HG03575 (cell line): ENCODE measurements around the gene SLC44A4.
"Not testable (repeated sequence)": the region's sequence is repeated elsewhere in the genome, so short reads cannot be mapped to it uniquely, and the experiment has no call there.

Experiments used
- ATAC-seq: cut with Tn5 transposase; IDR thresholded peaks from one replicate; pipeline ENCODE4 v1.9.1; 2021; ENCODE audit not compliant: unreplicated experiment, insufficient number of reproducible peaks, low FRiP score; ENCODE audit errors: extremely low read depth

The SLC44A4 gene

DNA sequence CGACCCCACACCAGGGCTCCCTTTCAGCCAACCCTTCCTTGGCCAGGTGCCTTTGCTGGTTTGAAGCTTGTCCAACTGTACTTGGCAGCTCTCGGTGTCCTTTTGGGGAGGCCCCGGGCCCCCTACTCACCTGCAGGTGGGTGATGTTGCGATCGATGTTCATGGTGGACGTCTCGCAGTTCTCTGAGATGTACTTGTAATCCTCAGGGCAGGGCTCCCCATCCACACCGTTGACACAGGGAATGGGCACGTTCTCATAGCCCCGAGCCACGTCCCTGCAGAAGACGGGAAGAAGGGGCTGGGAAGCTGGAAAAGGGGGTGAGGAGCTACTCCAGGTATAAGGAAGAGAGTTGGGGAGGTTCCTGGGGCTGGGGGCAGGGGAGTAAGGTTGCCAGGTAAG, 4.9 kb upstream of the SLC44A4 start:
- ATAC-seq, result no peak

DNA sequence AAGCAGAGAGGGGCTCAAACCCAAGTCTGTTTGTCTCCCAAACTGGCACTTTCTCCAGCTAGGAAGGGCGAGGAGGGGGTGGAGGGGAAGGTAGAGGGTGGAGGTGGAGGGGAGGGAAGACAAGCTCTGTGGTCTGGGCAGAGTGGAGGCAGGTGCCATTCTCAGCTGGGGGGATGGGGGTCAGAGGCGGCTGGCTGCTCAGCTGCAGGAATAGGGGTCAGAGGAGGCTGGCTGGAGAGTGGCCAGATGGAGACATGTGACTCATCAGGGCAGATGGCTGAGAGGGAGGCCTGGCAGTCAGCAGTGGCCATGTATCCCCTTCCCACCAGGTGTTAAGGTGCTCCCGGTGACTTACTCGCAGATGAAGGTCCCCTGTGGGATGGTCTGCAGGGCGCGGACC, 3.5 kb upstream of the SLC44A4 start:
- no peak for ATAC-seq

DNA sequence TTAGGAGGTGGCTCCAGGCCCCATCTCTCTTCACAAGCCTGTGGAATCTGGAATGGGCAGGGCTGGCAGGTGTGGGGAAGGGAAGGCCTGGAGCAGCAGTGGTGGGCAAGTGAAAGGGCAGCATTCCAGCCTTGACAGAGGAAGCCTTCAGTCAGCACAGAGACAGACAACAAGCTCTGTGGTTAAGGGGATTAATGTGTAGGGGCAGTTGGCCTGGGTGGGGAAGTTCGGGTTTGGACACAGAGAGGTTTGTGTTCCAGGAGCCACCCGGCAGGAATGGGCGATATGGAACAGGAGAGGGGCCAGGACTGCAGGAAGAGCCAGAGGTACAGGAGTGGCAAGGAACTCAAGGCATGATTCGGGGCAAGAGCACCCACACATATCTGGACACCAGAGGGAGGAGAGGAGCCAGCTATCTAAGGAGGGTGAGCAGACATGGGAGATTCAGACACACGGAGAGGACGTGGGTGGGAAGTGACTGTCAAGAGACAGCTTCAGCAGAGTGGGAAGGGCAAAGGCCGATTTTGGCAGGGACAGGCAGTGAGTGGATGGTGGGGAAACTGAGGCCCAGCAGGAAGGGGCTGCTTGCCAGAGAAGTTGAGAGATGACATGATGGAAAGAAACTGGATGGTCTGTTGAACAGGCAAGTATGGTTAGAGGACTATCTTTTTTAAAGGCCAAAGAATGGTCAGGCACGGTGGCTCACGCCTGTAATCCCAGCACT, 2.5 kb upstream of the SLC44A4 start:
- no peak for ATAC-seq

DNA sequence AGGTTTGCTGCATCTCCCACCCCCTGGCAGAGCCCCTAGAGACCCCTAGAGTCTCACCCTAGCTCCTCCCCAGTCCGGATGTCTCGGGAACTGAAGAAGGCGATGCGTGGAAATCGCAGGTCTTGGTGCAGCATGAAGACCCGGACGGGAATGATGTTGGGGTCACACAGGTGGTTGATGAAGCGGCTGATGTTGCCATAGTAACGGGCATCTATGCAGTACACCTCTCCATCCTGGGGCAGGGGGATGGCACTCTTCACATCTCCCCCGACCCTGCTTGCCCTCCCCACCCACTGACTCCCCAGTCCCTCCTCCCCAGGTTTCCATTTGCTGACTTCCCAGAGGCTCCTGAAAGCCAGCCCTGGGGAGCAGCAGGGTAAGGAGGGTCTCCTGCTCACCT, 1.8 kb upstream of the SLC44A4 start:
- ATAC-seq, result no peak

DNA sequence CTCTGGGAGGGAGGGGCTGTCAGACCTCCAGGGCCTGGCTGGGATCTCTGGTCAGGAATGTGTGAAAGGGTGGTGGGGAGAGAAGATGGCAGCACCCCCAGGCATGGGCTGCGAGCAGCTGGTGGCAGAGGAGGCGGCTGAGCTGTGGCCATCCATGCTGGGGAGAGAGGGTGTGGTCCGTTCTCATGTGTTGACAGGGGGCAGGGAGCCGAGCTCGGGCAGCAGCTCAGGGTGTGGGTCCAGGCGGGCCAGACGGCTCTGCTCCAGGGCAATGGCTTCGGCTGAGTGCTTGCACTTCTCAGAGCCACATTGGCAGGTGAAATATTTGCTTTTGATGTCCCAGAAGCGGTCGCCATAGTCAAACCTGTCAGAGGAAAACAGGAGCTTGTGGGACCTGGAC, 1.1 kb upstream of the SLC44A4 start:
- ATAC-seq, result no peak

DNA sequence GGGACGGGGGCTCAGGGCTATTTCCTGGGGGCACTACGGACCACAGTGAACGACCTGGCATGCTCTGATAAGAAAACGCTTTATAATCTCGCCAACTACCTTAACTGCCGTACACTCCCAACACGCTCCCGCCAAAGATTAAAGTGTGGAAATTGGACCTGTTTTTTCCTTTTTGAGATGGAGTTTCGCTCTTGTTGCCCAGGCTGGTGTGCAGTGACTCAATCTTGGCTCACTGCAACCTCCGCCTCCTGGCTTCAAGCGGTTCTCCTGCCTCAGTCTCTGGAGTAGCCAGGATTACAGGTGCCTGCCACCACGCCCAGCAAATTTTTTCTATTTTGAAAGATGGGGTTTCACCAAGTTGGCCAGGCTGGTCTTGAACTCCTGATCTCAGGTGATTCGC, 346 bp upstream of the SLC44A4 start:
- no peak for ATAC-seq

DNA sequence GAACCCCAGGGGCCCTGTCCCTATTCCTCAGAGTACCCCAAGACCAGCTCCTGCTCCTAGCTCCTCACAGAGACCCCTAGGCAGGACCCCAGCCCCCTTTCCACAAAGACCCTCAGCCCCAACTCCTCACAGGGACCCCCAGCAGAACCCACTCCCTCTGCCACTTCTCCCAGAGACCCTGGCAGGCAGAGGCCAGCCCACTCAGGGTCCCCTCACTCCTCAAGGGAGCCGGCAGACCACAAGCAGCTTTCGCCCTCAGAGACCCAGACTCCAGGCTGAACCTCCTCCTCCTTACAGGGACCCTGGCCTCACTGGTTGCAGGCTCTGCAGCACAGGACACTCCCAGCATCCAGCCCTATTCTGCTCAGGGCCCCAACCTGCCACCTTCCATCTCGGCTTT, 575 bp downstream of the SLC44A4 start:
- ATAC-seq, result no peak

DNA sequence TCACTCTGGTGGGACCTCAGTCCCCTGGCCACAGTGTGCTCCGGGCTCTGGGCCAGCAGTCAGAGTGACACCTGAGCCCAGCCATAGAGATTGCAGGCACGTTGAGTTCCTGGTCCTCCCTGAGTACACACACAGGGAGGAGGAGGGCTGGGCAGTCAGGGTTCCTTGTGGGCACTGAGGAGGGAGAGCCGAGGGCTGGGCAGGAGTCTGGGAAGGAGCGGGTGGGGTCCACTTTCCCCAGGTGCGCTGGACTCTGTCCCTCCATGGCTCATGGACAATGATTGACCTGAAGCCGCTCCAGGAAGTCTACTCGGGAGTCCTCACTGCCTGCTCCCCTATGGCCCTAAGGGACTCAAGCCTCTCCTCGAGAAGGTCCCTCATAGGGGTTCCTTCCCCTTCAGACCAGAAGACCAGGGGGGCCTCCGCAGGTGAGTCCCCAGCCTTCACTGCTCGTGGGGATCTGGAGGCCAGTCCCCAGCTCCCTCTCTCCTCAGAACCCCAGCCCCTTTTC, 1.1 kb downstream of the SLC44A4 start:
- ATAC-seq, result no peak

DNA sequence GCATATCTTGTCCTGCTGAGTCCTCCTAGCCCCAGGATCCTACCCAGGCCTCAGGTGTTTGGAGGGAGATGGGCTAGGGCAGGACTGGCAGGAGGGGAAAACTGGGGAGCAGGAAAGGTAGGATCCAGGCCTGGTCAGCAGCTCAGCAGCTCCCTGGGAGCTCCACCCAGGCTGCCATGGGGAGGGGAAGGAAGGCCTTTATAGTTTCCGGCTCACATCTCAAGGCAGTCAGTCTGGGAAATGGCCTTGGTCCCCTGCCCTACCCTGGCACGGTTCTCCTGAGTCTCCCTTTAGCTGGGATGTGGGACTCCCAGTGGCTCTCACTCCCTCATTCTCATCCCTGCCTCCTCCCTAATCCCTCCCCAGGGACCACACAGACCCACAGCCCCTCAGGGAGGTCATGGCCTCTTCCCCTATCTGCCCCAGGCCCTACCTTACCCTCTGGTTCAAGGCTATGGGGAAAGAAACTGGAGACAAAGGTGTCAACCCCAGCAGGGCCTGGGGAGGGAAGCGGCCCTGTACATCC, 1.6 kb downstream of the SLC44A4 start:
- no peak for ATAC-seq

DNA sequence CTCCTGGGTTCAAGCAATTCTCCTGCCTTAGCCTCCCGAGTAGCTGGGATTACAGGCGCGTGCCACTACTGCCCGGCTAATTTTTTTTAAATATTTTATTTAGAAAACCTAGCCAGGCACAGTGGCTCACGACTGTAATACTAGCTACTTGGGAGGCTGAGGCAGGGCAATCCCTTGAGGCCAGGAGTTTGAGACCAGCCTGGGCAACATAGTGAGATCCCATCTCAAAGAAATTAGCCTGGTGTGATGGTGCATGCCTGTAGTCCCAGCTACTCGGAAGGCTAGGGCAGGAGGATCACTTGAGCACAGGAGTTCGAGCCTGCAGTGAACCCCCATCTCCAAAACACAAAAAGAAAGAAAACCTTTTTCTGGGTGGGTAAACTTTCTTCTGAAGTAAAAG, 2.4 kb downstream of the SLC44A4 start:
- no peak for ATAC-seq

DNA sequence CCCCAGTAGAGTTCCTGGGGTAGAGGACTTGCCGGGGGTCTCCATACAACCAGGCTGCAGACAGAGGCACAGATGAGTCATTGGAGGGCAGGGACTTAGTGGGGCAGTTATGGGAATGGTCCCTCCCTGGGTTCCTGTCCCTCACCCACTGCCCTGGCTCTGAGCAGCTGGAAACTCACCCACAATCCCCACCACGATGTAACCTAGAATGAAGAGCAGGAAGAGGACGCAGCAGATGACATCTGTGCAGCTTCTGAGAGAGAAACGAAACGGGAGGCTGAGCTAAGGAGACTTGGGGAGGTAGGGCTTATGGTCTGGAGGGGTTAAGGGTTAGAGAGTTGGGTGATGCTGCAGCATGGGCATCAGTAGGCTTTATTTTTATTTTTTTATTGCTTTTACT, 2.9 kb downstream of the SLC44A4 start:
- ATAC-seq, result no peak

DNA sequence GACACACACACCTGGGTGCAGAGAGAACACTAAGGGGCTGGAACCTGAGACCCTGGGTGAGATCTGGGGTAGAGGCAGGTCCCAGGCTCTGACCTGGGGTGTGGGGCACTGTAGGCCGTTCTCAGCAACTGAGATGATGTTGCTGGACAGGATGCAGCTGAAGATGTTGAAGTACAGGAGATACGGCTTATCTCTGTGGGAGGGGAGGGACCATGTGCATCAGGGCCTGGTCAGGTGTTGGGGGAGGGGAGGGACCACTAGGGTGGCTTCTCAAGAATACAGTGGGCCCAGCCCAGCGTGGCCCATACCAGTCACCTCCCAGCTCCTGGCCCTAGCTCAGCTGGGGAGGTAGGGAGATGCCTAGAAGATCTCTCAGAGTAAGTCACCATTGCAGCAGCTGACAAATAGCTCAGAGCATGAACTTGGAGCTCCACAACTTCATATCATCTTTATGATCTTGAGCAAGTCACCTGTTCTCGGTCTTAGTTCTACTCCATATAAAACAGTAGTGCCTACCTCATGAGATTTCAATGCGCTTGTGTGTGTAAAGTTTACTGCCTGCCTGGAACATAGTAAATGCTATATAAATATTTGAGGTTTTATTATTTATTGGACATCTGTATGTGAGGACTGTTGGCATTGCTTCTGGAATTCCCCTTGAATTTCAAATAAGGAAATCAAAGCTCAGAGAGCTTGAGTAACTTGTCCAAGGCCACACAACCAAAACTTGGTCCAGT, 3.8 kb downstream of the SLC44A4 start:
- no peak for ATAC-seq

DNA sequence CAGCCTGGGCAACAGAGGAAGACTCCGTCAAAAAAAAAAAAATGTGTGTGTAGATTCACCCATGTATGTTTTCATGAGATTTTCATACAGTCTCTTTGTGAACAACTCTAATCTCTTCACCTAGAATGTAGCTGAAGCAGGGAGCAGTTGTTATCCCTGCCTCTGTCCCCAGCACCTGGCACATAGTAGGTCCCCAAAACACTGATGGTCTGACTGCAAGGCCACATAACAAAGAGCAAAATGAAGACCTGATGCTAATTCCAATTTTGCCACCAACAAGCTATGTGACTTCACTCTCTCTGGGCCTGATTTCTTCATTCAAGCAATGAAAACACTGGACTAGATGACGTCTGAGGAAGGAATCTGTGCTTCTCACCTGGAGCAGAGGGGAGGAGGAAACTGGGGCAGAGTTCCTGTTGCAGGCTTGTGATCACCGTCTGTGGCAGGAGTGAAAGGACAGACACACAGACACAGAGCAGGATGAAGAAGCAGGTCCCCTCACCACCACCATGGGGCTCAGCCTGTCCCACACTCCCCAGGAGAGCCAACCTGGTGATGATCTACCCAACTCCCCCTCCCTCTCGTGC, 4.6 kb downstream of the SLC44A4 start:
- no peak for ATAC-seq

DNA sequence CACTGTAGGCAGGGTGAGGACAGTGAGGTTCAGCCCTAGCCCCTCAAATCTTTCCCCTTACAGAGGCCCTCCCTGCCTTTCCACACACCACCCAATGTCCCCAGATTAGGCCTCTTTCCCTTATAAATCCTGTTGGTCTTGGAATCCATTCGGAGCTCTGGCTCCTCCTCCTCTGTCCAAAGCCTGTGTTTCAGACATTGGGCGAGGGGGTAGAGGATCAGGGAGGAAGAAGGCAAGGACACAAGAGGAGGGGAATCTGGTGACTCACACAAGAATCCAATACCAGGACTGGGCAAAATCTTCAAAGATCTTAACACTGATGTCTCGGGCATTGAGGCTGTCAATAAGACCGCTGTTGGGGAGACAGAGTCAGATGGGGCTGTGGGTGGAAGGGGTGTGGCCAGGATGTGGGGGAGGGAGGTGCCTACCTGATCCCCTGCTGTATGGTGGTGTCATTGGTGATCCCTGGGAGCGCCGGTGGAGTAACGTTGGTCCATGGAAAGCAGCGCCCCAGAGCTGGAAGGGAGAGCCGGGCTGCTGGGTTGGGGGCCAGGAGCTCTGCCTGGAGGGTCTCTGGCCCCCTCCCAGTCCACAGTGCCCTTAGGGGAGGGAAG, 7.6 kb downstream of the SLC44A4 start:
- ATAC-seq, result no peak

DNA sequence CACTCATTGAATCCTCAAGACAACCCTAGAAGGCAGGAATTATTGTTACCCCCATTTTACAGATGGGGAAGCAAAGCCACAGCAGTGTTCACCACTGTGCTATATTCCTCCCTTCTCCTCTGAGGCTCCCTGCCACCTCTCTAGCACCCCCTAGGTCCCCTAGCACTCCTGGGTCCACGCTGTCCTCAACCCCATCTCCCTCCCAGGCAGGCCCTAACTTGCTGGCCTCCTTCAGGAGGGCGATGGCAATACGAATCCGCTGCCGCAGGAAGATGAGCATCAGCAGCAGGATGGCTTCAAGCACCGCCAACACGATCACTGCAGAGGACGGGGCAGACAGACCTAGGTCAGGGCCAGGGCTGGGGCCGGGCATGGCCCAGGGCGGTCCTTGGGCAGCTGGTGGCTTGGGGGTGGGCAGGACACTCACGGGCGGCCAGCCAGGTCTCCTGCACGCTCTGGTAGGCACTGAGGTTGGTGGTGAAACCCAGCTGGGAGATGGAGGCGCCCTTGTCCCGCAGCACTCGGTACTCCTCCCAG, 8.3 kb downstream of the SLC44A4 start:
- ATAC-seq, result no peak

DNA sequence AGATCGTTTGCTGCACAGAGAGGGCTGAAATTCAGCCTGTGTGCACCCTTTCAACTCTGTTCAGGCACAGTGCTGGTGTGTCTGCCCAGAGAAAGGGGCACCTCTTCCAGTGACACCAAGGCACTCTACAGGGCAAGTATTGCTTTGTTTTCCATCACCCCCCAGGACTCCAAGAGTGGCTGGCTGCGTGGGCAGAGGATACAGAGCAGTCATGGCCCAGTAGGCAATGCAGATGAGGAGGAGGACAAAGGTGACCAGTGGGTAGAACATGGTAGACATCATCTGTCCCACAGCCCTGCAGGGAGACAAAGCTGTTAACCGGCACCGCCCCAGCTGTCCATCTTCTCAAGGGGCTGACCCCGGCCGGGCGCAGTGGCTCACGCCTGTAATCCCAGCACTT, 9.5 kb downstream of the SLC44A4 start:
- ATAC-seq, result no peak

DNA sequence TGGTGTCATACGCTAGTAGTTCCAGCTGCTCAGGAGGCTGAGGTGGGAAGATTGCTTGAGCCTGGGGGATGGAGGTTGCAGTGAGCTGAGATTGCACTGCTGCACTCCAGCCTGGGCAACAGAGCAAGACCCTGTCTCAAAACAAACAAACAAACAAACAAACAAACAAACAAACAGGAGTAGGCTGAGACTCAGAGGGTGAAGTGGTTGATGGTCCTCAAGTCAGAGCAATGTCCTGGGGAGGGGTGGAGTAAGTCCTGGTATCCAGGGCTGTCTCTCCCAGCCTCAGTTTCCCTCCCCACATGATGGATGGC, 10.2 kb downstream of the SLC44A4 start:
- ATAC-seq, result not testable (repeated sequence)

DNA sequence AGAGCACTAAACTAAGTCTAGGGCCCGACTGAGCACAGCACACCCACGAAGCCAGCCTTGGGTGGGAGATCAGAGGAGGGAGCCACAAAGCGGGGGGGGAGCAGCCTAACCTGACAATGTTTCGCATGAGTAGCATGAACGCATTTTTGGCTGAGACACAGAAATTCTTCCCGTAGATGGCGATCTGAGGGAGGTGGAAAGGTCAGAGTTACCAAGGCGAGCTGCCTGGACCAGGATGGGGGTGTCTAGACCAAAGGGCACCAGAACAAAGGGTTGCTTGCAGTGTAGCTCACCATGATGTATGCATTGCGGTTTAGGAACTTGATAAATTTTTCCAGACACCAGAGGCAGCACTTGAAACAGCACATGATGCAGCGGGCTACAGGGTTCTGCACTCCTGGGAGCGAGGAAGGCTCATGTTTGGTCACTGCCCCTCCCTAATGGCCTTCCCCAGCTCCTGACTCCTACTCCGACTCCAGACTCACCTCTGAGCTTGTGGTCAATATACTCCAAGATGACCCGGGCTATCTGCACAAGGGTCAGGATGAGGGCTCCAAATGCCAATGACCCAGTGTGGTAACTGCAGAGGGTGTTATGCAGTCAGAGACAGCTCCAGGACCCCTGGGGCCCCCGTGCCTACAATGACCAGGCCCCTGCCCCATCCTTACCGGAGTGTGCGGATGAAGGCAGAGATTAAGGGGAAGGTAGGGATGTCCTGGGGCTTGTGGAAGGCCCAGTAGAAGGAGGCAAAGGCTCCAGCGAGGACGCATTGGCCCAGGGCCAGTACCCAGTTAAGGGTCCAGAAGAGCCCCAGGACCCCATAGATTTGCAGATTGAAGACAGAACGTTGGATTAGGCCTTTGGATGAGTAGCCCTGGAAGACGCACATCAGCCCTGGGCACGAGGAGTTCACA, 13.3 kb downstream of the SLC44A4 start:
- ATAC-seq, result no peak

DNA sequence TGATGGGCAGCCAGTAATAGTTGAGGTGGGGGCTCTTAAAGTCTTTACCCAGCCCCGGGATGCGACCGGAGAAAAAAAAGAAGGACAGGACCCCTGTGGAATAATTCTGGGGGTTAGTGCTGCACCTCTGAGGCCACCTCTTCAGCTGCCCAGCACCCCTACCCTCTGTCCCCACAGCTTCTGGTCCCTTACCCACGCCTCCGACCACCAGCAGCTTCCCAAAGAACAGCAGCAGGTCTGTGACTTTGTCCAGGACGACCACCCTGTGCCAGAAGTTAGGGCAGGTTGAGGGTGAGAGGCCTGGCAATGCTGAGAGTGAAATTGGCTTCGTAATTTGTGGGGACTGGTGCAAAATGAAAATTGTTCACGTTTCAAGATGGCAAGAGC, 14.0 kb downstream of the SLC44A4 start:
- ATAC-seq, result no peak
